AG09309 (cell line): ENCODE measurements around the gene TPI1.

Source experiments
- DNase-seq: peaks from one replicate; pipeline ENCODE4 v3.0.0-alpha.2; 2010; ENCODE audit warnings: low read depth
- H3K4me3 ChIP-seq: 2 replicates; pipeline ENCODE4 v1.5.1; 2011; ENCODE audit warnings: mild to moderate bottlenecking, low read depth, low read length, moderate library complexity; ENCODE audit not compliant: control insufficient read depth
- TF ChIP-seq, protein P1 (sequence below): IDR thresholded peaks from 2 replicates; pipeline ENCODE4 v1.5.1; 2011; ENCODE audit warnings: mild to moderate bottlenecking, low read depth, low read length, inconsistent platforms; ENCODE audit not compliant: insufficient read depth, control insufficient read depth; ENCODE audit errors: missing control alignments

TPI1 gene

DNA sequence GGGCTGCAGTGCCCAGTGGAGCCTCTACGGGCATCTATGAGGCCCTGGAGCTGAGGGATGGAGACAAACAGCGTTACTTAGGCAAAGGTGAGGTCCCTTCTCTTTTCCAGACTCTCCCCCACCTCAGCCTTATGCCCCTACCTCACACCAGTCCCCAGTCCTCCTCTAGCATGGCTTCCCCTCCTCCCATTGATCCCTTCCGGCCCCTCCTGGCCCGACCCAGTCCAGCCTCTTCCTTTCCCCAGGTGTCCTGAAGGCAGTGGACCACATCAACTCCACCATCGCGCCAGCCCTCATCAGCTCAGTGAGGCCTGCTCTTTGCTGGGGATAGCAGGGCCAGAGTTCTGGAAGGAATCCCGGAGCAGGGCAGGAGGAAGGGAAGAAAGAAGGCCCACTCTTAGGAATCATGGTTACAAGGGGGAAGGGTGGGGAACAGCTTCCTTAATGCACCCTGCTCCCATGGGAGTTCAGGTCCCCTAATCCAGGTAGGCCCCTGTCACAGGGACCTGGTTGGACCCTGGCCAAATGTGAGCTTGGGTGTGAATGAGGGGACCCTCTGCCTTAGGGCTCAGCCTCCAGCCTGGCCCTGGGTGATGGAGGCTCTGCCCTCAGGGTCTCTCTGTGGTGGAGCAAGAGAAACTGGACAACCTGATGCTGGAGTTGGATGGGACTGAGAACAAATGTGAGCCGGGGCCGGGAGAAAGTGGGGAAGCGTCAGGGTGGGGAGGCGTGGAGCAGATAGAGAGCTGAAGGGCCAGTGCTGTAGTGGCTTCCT is 49.3 kb downstream of the TPI1 start:
- no peak overlapping the region for H3K4me3 ChIP-seq
- TF ChIP-seq, protein P1, sequence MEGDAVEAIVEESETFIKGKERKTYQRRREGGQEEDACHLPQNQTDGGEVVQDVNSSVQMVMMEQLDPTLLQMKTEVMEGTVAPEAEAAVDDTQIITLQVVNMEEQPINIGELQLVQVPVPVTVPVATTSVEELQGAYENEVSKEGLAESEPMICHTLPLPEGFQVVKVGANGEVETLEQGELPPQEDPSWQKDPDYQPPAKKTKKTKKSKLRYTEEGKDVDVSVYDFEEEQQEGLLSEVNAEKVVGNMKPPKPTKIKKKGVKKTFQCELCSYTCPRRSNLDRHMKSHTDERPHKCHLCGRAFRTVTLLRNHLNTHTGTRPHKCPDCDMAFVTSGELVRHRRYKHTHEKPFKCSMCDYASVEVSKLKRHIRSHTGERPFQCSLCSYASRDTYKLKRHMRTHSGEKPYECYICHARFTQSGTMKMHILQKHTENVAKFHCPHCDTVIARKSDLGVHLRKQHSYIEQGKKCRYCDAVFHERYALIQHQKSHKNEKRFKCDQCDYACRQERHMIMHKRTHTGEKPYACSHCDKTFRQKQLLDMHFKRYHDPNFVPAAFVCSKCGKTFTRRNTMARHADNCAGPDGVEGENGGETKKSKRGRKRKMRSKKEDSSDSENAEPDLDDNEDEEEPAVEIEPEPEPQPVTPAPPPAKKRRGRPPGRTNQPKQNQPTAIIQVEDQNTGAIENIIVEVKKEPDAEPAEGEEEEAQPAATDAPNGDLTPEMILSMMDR: no peak
- no peak for DNase-seq

DNA sequence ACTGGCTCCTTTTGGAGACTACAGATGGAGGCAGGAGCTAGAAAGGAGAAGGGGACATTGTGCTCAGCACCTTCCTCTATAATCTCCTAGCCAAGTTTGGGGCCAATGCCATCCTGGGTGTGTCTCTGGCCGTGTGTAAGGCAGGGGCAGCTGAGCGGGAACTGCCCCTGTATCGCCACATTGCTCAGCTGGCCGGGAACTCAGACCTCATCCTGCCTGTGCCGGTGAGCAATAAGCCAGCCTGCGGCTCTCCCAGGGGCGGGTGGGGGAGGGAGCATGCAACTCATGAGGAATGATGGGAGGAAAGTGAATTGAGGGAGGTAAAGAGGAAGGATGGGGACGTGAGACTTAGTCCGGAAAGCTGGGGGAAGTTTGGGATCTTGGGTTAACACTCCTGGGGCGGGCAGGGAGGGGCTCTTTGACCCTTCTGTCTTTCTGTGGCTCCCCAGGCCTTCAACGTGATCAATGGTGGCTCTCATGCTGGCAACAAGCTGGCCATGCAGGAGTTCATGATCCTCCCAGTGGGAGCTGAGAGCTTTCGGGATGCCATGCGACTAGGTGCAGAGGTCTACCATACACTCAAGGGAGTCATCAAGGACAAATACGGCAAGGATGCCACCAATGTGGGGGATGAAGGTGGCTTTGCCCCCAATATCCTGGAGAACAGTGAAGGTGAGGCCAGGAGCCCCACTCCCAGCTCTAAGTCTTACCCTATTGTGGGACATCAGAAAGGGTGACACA is 50.3 kb downstream of the TPI1 start:
- no peak for DNase-seq
- H3K4me3 ChIP-seq: no peak overlapping the region
- TF ChIP-seq, protein P1: no peak

DNA sequence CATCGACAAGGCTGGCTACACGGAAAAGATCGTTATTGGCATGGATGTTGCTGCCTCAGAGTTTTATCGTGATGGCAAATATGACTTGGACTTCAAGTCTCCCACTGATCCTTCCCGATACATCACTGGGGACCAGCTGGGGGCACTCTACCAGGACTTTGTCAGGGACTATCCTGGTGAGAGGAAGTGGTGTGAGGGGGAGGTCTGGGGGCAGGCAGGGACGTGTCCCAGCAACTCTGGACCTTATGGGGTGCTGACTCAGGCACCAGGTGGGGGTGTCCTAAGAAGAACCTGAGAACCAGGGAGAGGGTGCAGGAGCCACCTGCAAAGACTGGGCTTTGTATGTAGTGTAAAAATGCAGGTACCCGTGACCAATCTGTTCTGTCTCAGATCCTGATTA is 52.3 kb downstream of the TPI1 start:
- no peak for DNase-seq
- H3K4me3 ChIP-seq: no peak overlapping the region
- TF ChIP-seq, protein P1: no peak
